ENCODE data around the gene GABRR2.

GABRR2 gene

GRCh38 chr6:89315249-89315885, at the start of gene GABRR2:
TSS of gene GABRR2 (minus strand) at chr6:89315299. CDS start at chr6:89315165, 134 bp downstream.
- no peak for DNase-seq

GRCh38 chr6:89364586-89364985, 49.5 kb upstream of the GABRR2 start:
- DNase-seq: no peak

GRCh38 chr6:89361171-89361570, 46.1 kb upstream of the GABRR2 start:
- no peak for DNase-seq

- DNase-seq: no peak
Observed at GRCh38 chr6:89360415-89360999, 45.4 kb upstream of the GABRR2 start.

GRCh38 chr6:89359561-89359960, 44.5 kb upstream of the GABRR2 start:
- DNase-seq: no peak

- peak; percentile 87 for DNase-seq
Observed at GRCh38 chr6:89357390-89357789, 42.3 kb upstream of the GABRR2 start.

- peak; percentile 70 for DNase-seq
Observed at GRCh38 chr6:89356642-89357170, 41.6 kb upstream of the GABRR2 start.

- no peak for DNase-seq
Observed at GRCh38 chr6:89355511-89356194, 40.6 kb upstream of the GABRR2 start.

- DNase-seq: peak; percentile 38
Observed at GRCh38 chr6:89353702-89354392, 38.7 kb upstream of the GABRR2 start.

GRCh38 chr6:89353118-89353556, 38.0 kb upstream of the GABRR2 start:
- peak; percentile 47 for DNase-seq

- DNase-seq: peak; percentile 62
Observed at GRCh38 chr6:89352278-89353117, 37.4 kb upstream of the GABRR2 start, which contains the start of gene UBE2J1. TSS of gene UBE2J1 (minus strand) at chr6:89352722. CDS start at chr6:89352569, 153 bp downstream.

- no peak for DNase-seq
Observed at GRCh38 chr6:89351671-89352277, 36.7 kb upstream of the GABRR2 start.

GRCh38 chr6:89350281-89350966, 35.3 kb upstream of the GABRR2 start:
- peak; percentile 29 for DNase-seq

- DNase-seq: no peak
Observed at GRCh38 chr6:89348372-89348771, 33.3 kb upstream of the GABRR2 start.

GRCh38 chr6:89347825-89348224, 32.7 kb upstream of the GABRR2 start:
- peak; percentile 45 for DNase-seq

- DNase-seq: no peak
Observed at GRCh38 chr6:89346433-89346832, 31.3 kb upstream of the GABRR2 start.

GRCh38 chr6:89339565-89339964, 24.5 kb upstream of the GABRR2 start:
- DNase-seq: no peak

GRCh38 chr6:89335164-89335563, 20.1 kb upstream of the GABRR2 start:
- no peak for DNase-seq

GRCh38 chr6:89330910-89331309, 15.8 kb upstream of the GABRR2 start:
- DNase-seq: no peak

- DNase-seq: no peak
Observed at GRCh38 chr6:89328976-89329375, 13.9 kb upstream of the GABRR2 start.

- no peak for DNase-seq
Observed at GRCh38 chr6:89324304-89324703, 9.2 kb upstream of the GABRR2 start.
